ENCODE measurements around the gene CCRL2. TPM values are rescaled to one million over a fixed set of nuclear protein-coding genes. Genes with fewer than 3 reads are reported as not detected.

CCRL2 gene
- total and polyA plus RNA-seq, 2 donors (not counting 1 experiment from before 2014, with no cell fraction given), result 2.6 to 3.3 TPM

DNA sequence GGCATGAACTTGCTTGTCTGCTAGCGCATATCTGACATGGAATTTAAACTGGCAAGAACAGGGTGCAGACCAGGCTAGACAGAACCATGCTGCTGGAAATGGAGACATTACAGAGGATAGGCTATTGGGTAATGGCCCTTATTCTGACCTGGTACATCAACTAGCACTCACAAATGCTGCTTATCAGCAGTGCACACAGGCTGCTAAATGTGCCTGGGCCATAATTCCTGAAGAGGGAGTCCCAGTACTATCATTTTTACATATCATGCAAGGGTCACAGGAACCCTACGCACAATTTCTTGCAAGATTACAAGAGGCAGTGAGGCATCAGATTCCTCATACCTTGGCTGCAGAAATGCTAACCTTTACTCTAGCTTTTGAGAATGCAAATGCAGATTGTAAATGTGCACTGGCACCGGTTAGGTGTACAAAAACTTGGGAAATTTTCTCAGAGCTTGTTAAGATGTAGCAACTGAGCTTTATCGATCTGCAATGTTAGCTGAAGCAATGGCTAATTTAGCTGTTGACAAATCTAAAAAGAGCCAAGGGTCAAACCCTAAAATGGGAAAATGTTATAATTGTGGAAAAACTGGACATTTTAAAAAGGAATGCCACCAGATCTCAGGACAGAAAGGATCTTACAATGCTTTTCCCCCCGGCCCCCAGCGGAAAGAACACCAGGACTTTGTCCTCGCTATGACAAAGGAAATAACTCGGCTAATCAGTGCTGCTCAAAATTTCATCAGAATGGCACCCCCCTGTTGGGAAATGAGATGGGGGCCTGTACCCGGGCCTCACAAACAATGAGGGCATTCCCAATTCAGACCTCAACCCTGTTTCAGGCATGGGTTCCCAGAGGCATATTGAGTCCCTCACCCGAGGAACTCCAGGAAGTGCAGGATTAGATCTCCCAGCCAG is 21.1 kb downstream of the CCRL2 start:
- H3K36me3 ChIP-seq (replicated peaks in 1 of 2; ENCODE audit: control extremely low read depth in 1 of 2, control insufficient read depth in 1 of 2, extremely low read depth in 1 of 2, insufficient read depth in 2 of 2, low read length in 1 of 2), result no peaks in the 10 kb centered on the region
- H3K9me3 Mint-ChIP-seq (ENCODE audit: insufficient read depth), result peaks cover 6% of the 10 kb centered on the region
- TF ChIP-seq, protein P1, sequence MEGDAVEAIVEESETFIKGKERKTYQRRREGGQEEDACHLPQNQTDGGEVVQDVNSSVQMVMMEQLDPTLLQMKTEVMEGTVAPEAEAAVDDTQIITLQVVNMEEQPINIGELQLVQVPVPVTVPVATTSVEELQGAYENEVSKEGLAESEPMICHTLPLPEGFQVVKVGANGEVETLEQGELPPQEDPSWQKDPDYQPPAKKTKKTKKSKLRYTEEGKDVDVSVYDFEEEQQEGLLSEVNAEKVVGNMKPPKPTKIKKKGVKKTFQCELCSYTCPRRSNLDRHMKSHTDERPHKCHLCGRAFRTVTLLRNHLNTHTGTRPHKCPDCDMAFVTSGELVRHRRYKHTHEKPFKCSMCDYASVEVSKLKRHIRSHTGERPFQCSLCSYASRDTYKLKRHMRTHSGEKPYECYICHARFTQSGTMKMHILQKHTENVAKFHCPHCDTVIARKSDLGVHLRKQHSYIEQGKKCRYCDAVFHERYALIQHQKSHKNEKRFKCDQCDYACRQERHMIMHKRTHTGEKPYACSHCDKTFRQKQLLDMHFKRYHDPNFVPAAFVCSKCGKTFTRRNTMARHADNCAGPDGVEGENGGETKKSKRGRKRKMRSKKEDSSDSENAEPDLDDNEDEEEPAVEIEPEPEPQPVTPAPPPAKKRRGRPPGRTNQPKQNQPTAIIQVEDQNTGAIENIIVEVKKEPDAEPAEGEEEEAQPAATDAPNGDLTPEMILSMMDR (IDR thresholded peaks at IDR 0.05), result no peak
- TF ChIP-seq EZH2 (IDR thresholded peaks at IDR 0.05; ENCODE audit: borderline replicate concordance, insufficient read depth, low read depth, low read length, poor library complexity, severe bottlenecking), result no peak

DNA sequence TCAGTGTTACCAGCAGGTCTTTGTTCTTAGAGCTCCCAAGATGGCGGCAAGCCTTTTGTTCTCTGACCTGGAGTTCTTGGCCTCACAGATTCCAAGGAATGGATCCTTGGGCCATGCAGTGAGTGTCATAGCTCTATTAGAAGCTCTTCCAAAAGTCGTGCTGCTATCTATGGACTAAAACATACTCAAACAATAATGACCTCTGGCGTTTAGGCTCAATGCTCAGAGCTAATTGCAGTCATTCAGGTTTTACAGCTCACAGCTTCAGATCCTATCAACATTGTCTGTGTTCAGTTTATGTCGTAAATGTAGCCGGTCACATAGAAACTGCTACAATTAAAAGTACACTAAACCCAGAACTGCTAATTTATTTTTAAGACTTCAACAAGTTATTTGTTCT is 22.2 kb downstream of the CCRL2 start:
- H3K4me3 Mint-ChIP-seq, result no peak overlapping the region
- peaks cover 6% of the 10 kb centered on the region for H3K9me3 Mint-ChIP-seq (ENCODE audit: insufficient read depth)
- TF ChIP-seq, protein P1 (IDR thresholded peaks at IDR 0.05), result no peak
- no peak for TF ChIP-seq EZH2 (IDR thresholded peaks at IDR 0.05; ENCODE audit: borderline replicate concordance, insufficient read depth, low read depth, low read length, poor library complexity, severe bottlenecking)
- H3K36me3 ChIP-seq (replicated peaks in 1 of 2; ENCODE audit: control extremely low read depth in 1 of 2, control insufficient read depth in 1 of 2, extremely low read depth in 1 of 2, insufficient read depth in 2 of 2, low read length in 1 of 2), result no peaks in the 10 kb centered on the region
- no peak overlapping the region for H3K9ac ChIP-seq (ENCODE audit: low read length)
- H3K79me2 ChIP-seq (ENCODE audit: control insufficient read depth, insufficient read depth, low read length), result no peaks in the 10 kb centered on the region
- 100% methylated on average over 3 of the region's 5 CpGs for WGBS (ENCODE audit: insufficient coverage)
- intact Hi-C loops (cut with micrococcal nuclease), result loop anchor here (5.0 kb wide), 1 partner anchor 152 kb away; no protein-coding TSS in a partner anchor
- no peak overlapping the region for H2AFZ ChIP-seq (ENCODE audit: insufficient read depth, low read depth, low read length, poor library complexity, severe bottlenecking)
- ATAC-seq (ENCODE audit: low read depth), result no peak
- no peak overlapping the region for H3K4me2 ChIP-seq (replicated peaks; ENCODE audit: low read depth, low read length, poor library complexity, severe bottlenecking)
- no peaks in the 10 kb centered on the region for H3K4me1 ChIP-seq (ENCODE audit: control insufficient read depth in 2 of 2, insufficient read depth in 2 of 2, low read length in 2 of 2)
- no peak overlapping the region for H3K27ac ChIP-seq (ENCODE audit: low read length in 2 of 2)
- CTCF ChIA-PET, result interaction anchor here (0.9 kb wide), 1 partner anchor 61 kb away, joined by 4 read pairs; no protein-coding TSS in a partner anchor
- no peak overlapping the region for H3K4me3 ChIP-seq (ENCODE audit: control extremely low read depth in 1 of 5, extremely low read depth in 1 of 5, insufficient read depth in 1 of 5, low read depth in 2 of 5, low read length in 4 of 5)
- DNase-seq, result no peak
- H3K4me1 Mint-ChIP-seq, result no peaks in the 10 kb centered on the region
- H3K27me3 Mint-ChIP-seq, result no peaks in the 10 kb centered on the region
- no peak overlapping the region for H3K27ac Mint-ChIP-seq
- no peaks in the 10 kb centered on the region for H3K27me3 ChIP-seq (replicated peaks in 1 of 4; ENCODE audit: control extremely low read depth in 1 of 4, control insufficient read depth in 3 of 4, insufficient read depth in 4 of 4, low read length in 3 of 4)
- peaks cover 0 to 10% (median 6%) of the 10 kb centered on the region in 3 donors for H3K9me3 ChIP-seq (ENCODE audit: control extremely low read depth in 1 of 3, control insufficient read depth in 2 of 3, insufficient read depth in 1 of 3, low read length in 2 of 3)
- no peaks in the 10 kb centered on the region for H4K20me1 ChIP-seq (ENCODE audit: control insufficient read depth, insufficient read depth, low read length, poor library complexity, severe bottlenecking)
- POLR2A ChIA-PET, result interaction anchor here (0.6 kb wide), 1 partner anchor 1544 kb away, joined by 4 read pairs; no protein-coding TSS in a partner anchor

More for the DNA sequence above, 21.1 kb downstream of the CCRL2 start:
- Histone ChIP-seq H3K27ac (ENCODE audit: low read length in 2 of 2) (no peak overlapping the region), H2AFZ (ENCODE audit: insufficient read depth, low read depth, low read length, poor library complexity, severe bottlenecking) (no peak overlapping the region), H3K79me2 (ENCODE audit: control insufficient read depth, insufficient read depth, low read length) (no peaks in the 10 kb centered on the region), H3K9me3 (ENCODE audit: control extremely low read depth in 1 of 3, control insufficient read depth in 2 of 3, insufficient read depth in 1 of 3, low read length in 2 of 3) (peaks cover 0 to 8% (median 6%) of the 10 kb centered on the region in 3 donors), H3K4me1 (ENCODE audit: control insufficient read depth in 2 of 2, insufficient read depth in 2 of 2, low read length in 2 of 2) (no peaks in the 10 kb centered on the region), H3K4me3 (ENCODE audit: control extremely low read depth in 1 of 5, extremely low read depth in 1 of 5, insufficient read depth in 1 of 5, low read depth in 2 of 5, low read length in 4 of 5) (no peak overlapping the region), H4K20me1 (ENCODE audit: control insufficient read depth, insufficient read depth, low read length, poor library complexity, severe bottlenecking) (no peaks in the 10 kb centered on the region), H3K9ac (ENCODE audit: low read length) (no peak overlapping the region), H3K4me2 (replicated peaks; ENCODE audit: low read depth, low read length, poor library complexity, severe bottlenecking) (no peak overlapping the region), H3K27me3 (replicated peaks in 1 of 4; ENCODE audit: control extremely low read depth in 1 of 4, control insufficient read depth in 3 of 4, insufficient read depth in 4 of 4, low read length in 3 of 4) (no peaks in the 10 kb centered on the region)
- no peaks in the 10 kb centered on the region for H3K4me1 Mint-ChIP-seq
- ChIA-PET POLR2A (no interaction called here), CTCF (interaction anchor here (0.9 to 3.0 kb wide), 3 partner anchors 41 to 152 kb away, joined by 3 to 10 read pairs (median 4); no protein-coding TSS in a partner anchor)
- H3K4me3 Mint-ChIP-seq, result no peak overlapping the region
- no peak overlapping the region for H3K27ac Mint-ChIP-seq
- no peak for ATAC-seq (ENCODE audit: low read depth)
- intact Hi-C loops (cut with micrococcal nuclease), result loop anchor here (5.0 kb wide), 1 partner anchor 151 kb away; no protein-coding TSS in a partner anchor
- no peak for DNase-seq
- 81% methylated on average over 6 of the region's 10 CpGs for WGBS (ENCODE audit: insufficient coverage)
- H3K27me3 Mint-ChIP-seq, result no peaks in the 10 kb centered on the region

Measured in B cell (primary cell).